Caco-2 (cell line): ENCODE results near the gene SHANK1. TPM values are rescaled to one million over a fixed set of nuclear protein-coding genes. Genes with fewer than 3 reads are reported as not detected.
A peak's percentile ranks its signal among the peaks of the same experiment; 100 is the strongest.

Experiments used
- BruUV-seq: library from RNA; stranded (reverse); fragments of 400-500 nt; replicated peaks from 2 replicates; lab custom pipeline; 2021; lab: Mats Ljungman, UMichigan
- CTCF ChIA-PET: fragments of 300-600 bp; sonication (Branson Sonifier 250); formaldehyde crosslinking; loops from one replicate; lab custom pipeline; 2022; ENCODE audit warnings: antibody characterized with exemption; lab: Charles Lee
- POLR2A ChIA-PET: fragments of 300-600 bp; sonication (Branson Sonifier 250); formaldehyde crosslinking; loops from one replicate; lab custom pipeline; 2022; ENCODE audit warnings: antibody characterized with exemption; lab: Charles Lee
- DNase-seq, 2 experiments: peaks; one replicate each; pipeline versions ENCODE4 v3.0.0 to v3.0.0-alpha.2; 2020 to 2022
- H3K27me3 ChIP-seq: replicated peaks from 2 replicates; pipeline ENCODE4 v1.6.0; 2011; ENCODE audit warnings: low read length; ENCODE audit not compliant: control insufficient read depth, insufficient read depth
- H3K36me3 ChIP-seq: 2 replicates; pipeline ENCODE4 v1.5.1; 2011; ENCODE audit warnings: low read length; ENCODE audit not compliant: control insufficient read depth, insufficient read depth
- H3K4me1 ChIP-seq: fragments of 250-450 bp; sonication (Bioruptor Pico); 2 replicates; pipeline ENCODE4 v1.5.1; 2020; ENCODE audit warnings: mild to moderate bottlenecking
- H3K4me3 ChIP-seq: 2 replicates; pipeline ENCODE4 v1.5.1; 2011; ENCODE audit warnings: low read depth, mild to moderate bottlenecking, control low read depth, low read length
- H3K9me3 ChIP-seq: fragments of 250-450 bp; sonication (Bioruptor Pico); 2 replicates; pipeline ENCODE4 v1.5.1; 2020; ENCODE audit warnings: mild to moderate bottlenecking, moderate library complexity
- H3K27ac Mint-ChIP-seq: one replicate; pipeline ENCODE4 v1.8.0; 2022; ENCODE audit warnings: mixed read lengths; ENCODE audit not compliant: unreplicated experiment
- H3K27me3 Mint-ChIP-seq: one replicate; pipeline ENCODE4 v1.8.0; 2022; ENCODE audit warnings: mixed read lengths; ENCODE audit not compliant: insufficient read depth, unreplicated experiment
- H3K36me3 Mint-ChIP-seq: one replicate; pipeline ENCODE4 v1.8.0; 2022; ENCODE audit warnings: mild to moderate bottlenecking, mixed read lengths; ENCODE audit not compliant: insufficient read depth, unreplicated experiment
- H3K4me1 Mint-ChIP-seq: one replicate; pipeline ENCODE4 v1.8.0; 2022; ENCODE audit warnings: low read depth, mixed read lengths; ENCODE audit not compliant: unreplicated experiment
- H3K4me3 Mint-ChIP-seq: one replicate; pipeline ENCODE4 v1.8.0; 2022; ENCODE audit warnings: mild to moderate bottlenecking, moderate library complexity, mixed read lengths; ENCODE audit not compliant: unreplicated experiment
- H3K9me3 Mint-ChIP-seq: one replicate; pipeline ENCODE4 v1.8.0; 2022; ENCODE audit warnings: mixed read lengths; ENCODE audit not compliant: unreplicated experiment
- CTCF ChIP-seq, 2 experiments: fragments of 200-600 bp in 1 of 2; IDR thresholded peaks; 1 replicate in 1 of 2; 2 replicates in 1 of 2; pipeline versions ENCODE4 v1.5.1 to v1.8.0; 2011 to 2022; ENCODE audit warnings: antibody characterized with exemption in 1 of 2, control low read depth in 1 of 2, inconsistent platforms in 1 of 2, low read depth in 1 of 2, low read length in 1 of 2, mild to moderate bottlenecking in 1 of 2, moderate library complexity in 1 of 2; ENCODE audit not compliant: insufficient read depth in 1 of 2, severe bottlenecking in 1 of 2, unreplicated experiment in 1 of 2
- intact Hi-C: fragments of 100-400 bp; cut with micrococcal nuclease; formaldehyde crosslinking; loops from one replicate; pipeline ENCODE4 v1.10.0; 2022; ENCODE audit not compliant: unreplicated experiment
- total RNA-seq: library from RNA; stranded (reverse); gene quantifications from 2 replicates; pipeline ENCODE4 v1.2.3, GENCODE V29; 2022

Gene SHANK1
- total RNA-seq, 1 experiment from 2014 or later = not detected

- BruUV-seq = no TSS peak
- no peak for TF ChIP-seq CTCF (IDR thresholded peaks at IDR 0.05; ENCODE audit: insufficient read depth in 1 of 2, low read depth in 1 of 2, low read length in 1 of 2, severe bottlenecking in 1 of 2, unreplicated experiment in 1 of 2)
- Histone ChIP-seq H3K4me1 (peaks cover 7% of the 10 kb centered on the region; the same call in 1 of the 2 replicates), H3K4me3 (no peak overlapping the region), H3K9me3 (no peaks in the 10 kb centered on the region), H3K27me3 (no peaks in the 10 kb centered on the region), H3K36me3 (no peaks in the 10 kb centered on the region)
- ChIA-PET CTCF (no interaction called here), POLR2A (no interaction called here)
- Mint-ChIP-seq H3K4me3 (no peak overlapping the region), H3K27me3 (no peaks in the 10 kb centered on the region), H3K4me1 (no peaks in the 10 kb centered on the region), H3K27ac (no peak overlapping the region), H3K36me3 (no peaks in the 10 kb centered on the region), H3K9me3 (no peaks in the 10 kb centered on the region)
- intact Hi-C loops = no loop called here
- DNase-seq = no peak
These were observed 75.2 kb downstream of the SHANK1 start for GRCh38 chr19:50644315-50644915.

- Mint-ChIP-seq H3K27ac (no peak overlapping the region), H3K4me1 (peaks cover 7% of the 10 kb centered on the region), H3K4me3 (peak overlapping the region; percentile 74), H3K27me3 (peaks cover 14% of the 10 kb centered on the region), H3K36me3 (no peaks in the 10 kb centered on the region), H3K9me3 (no peaks in the 10 kb centered on the region)
- Histone ChIP-seq H3K4me3 (no peak overlapping the region), H3K36me3 (no peaks in the 10 kb centered on the region), H3K9me3 (no peaks in the 10 kb centered on the region), H3K4me1 (peaks cover 11% of the 10 kb centered on the region), H3K27me3 (peaks cover 1% of the 10 kb centered on the region; the same call in 1 of the 2 replicates)
- no peak for DNase-seq
- intact Hi-C loops = no loop called here
- ChIA-PET CTCF (no interaction called here), POLR2A (no interaction called here)
- BruUV-seq = no TSS peak
- TF ChIP-seq CTCF (IDR thresholded peaks at IDR 0.05; ENCODE audit: insufficient read depth in 1 of 2, low read depth in 1 of 2, low read length in 1 of 2, severe bottlenecking in 1 of 2, unreplicated experiment in 1 of 2) = no peak
These were observed 79.2 kb downstream of the SHANK1 start for GRCh38 chr19:50640368-50640767.

- peaks cover 14% of the 10 kb centered on the region for H3K27me3 Mint-ChIP-seq
- Histone ChIP-seq H3K36me3 (no peaks in the 10 kb centered on the region), H3K27me3 (peaks cover 1% of the 10 kb centered on the region; the same call in 1 of the 2 replicates), H3K9me3 (no peaks in the 10 kb centered on the region), H3K4me3 (peak within 1 kb of the TSS; percentile 81), H3K4me1 (peaks cover 11% of the 10 kb centered on the region)
- BruUV-seq = no TSS peak
- H3K27ac Mint-ChIP-seq = no peak within 1 kb of the TSS
- TF ChIP-seq CTCF (IDR thresholded peaks at IDR 0.05; ENCODE audit: insufficient read depth in 1 of 2, low read depth in 1 of 2, low read length in 1 of 2, severe bottlenecking in 1 of 2, unreplicated experiment in 1 of 2) = no peak
- peaks cover 7% of the 10 kb centered on the region for H3K4me1 Mint-ChIP-seq
- intact Hi-C loops = no loop called here
- DNase-seq = peak; percentile 68 to 70
- peak within 1 kb of the TSS; percentile 74 for H3K4me3 Mint-ChIP-seq
- no peaks in the 10 kb centered on the region for H3K9me3 Mint-ChIP-seq
- no peaks in the 10 kb centered on the region for H3K36me3 Mint-ChIP-seq
- POLR2A ChIA-PET = no interaction called here
- CTCF ChIA-PET = no interaction called here
These were observed 80.2 kb downstream of the SHANK1 start, which contains the start of gene SYT3 for GRCh38 chr19:50639121-50640112. Gene SYT3 (minus strand): TSS chr19:50639881. CDS start chr19:50637411, 2,470 bp downstream.
